ENCODE measurements around the gene CGN. TPM values are rescaled to one million over a fixed set of nuclear protein-coding genes. Genes with fewer than 3 reads are reported as not detected.

CGN gene
- total and polyA plus RNA-seq, 7 donors, result 0.33 to 132 (median 1.8) TPM

- no peak for DNase-seq
- peaks cover 0 to under 1% (median 0%) of the 10 kb centered on the region in 4 donors for H3K4me1 ChIP-seq
- 81 to 87% methylated on average over 8 of the region's 8 CpGs for WGBS, 2 donors
- no peaks in the 10 kb centered on the region for H3K9me3 ChIP-seq
- H3K27ac ChIP-seq, result no peak overlapping the region
- intact Hi-C loops (cut with DNase I), result no loop called here
- TF ChIP-seq EP300 (IDR thresholded peaks at IDR 0.05), result no peak
- no peak for TF ChIP-seq POLR2AphosphoS5 (IDR thresholded peaks at IDR 0.05)
- no peak for TF ChIP-seq POLR2A (IDR thresholded peaks at IDR 0.05)
- no peak for TF ChIP-seq CTCF (IDR thresholded peaks at IDR 0.05)
- no peak overlapping the region for H3K4me3 ChIP-seq
- peaks cover 9 to 75% (median 32%) of the 10 kb centered on the region in 4 donors for H3K36me3 ChIP-seq
- no peaks in the 10 kb centered on the region for H3K27me3 ChIP-seq
These were observed 68.4 kb downstream of the CGN start for GRCh38 chr1:151579436-151580225.

- H3K36me3 ChIP-seq, result peaks cover 9 to 60% (median 25%) of the 10 kb centered on the region in 4 donors
- intact Hi-C loops (cut with DNase I), result no loop called here
- no peak overlapping the region for H3K27ac ChIP-seq
- H3K4me3 ChIP-seq, result no peak overlapping the region
- H3K27me3 ChIP-seq, result no peaks in the 10 kb centered on the region
- TF ChIP-seq POLR2A (IDR thresholded peaks at IDR 0.05) (no peak), EP300 (IDR thresholded peaks at IDR 0.05) (no peak), POLR2AphosphoS5 (IDR thresholded peaks at IDR 0.05) (no peak), CTCF (IDR thresholded peaks at IDR 0.05) (no peak)
- DNase-seq, result no peak
- peaks cover 0 to 6% (median 0%) of the 10 kb centered on the region in 4 donors for H3K4me1 ChIP-seq
- 88 to 90% methylated on average over 5 of the region's 5 CpGs for WGBS, 2 donors
- no peaks in the 10 kb centered on the region for H3K9me3 ChIP-seq
These were observed 70.3 kb downstream of the CGN start for GRCh38 chr1:151581451-151581850.

- H3K36me3 ChIP-seq, result peaks cover 9 to 56% (median 25%) of the 10 kb centered on the region in 4 donors
These were observed 70.7 kb downstream of the CGN start for GRCh38 chr1:151581921-151582320.

GRCh38 chr1:151583796-151584195 lies 72.6 kb downstream of the CGN start:
- Histone ChIP-seq H3K36me3 (peaks cover 9 to 37% (median 22%) of the 10 kb centered on the region in 4 donors), H3K9me3 (no peaks in the 10 kb centered on the region), H3K4me1 (peaks cover 0 to 6% (median 0%) of the 10 kb centered on the region in 4 donors), H3K4me3 (no peak overlapping the region), H3K27me3 (no peaks in the 10 kb centered on the region), H3K27ac (no peak overlapping the region)
- no peak for DNase-seq
- intact Hi-C loops (cut with DNase I), result no loop called here
- TF ChIP-seq CTCF (IDR thresholded peaks at IDR 0.05) (no peak), POLR2AphosphoS5 (IDR thresholded peaks at IDR 0.05) (no peak), POLR2A (IDR thresholded peaks at IDR 0.05) (no peak)
- 64 to 74% methylated on average over 2 of the region's 2 CpGs for WGBS, 2 donors

More at GRCh38 chr1:151581921-151582320, 70.7 kb downstream of the CGN start:
- 92 to 94% methylated on average over 1 of the region's 1 CpG for WGBS, 2 donors
- TF ChIP-seq POLR2AphosphoS5 (IDR thresholded peaks at IDR 0.05), result no peak
- no peak for TF ChIP-seq CTCF (IDR thresholded peaks at IDR 0.05)
- no peak for TF ChIP-seq EP300 (IDR thresholded peaks at IDR 0.05)
- no peak for TF ChIP-seq POLR2A (IDR thresholded peaks at IDR 0.05)
- no peak for DNase-seq
- Histone ChIP-seq H3K9me3 (no peaks in the 10 kb centered on the region), H3K4me3 (no peak overlapping the region), H3K4me1 (peaks cover 0 to 6% (median 0%) of the 10 kb centered on the region in 4 donors), H3K27ac (no peak overlapping the region), H3K27me3 (no peaks in the 10 kb centered on the region)
- intact Hi-C loops (cut with DNase I), result no loop called here
